ENCODE data around the gene HMGN3.

DNA sequence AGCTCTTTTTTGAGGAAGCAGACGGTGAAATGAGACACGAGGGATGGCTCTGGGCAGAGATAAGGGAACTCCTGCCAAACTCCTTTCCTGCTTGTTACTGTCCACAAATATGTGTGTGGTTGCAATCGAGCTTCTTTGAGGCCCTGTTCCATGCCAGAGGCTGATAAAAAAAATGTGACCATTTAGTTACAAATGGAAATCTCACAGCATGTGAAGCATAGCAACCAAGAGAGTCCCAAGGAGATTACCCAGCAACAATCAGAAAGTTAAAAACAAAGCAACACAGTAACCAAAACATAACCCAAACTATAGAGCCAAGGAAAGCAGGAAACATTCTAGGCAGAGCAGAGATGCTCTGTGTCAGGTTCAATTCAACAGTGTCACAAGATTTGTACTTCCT lies 35.4 kb upstream of the HMGN3 start:
- TF ChIP-seq, protein P1, sequence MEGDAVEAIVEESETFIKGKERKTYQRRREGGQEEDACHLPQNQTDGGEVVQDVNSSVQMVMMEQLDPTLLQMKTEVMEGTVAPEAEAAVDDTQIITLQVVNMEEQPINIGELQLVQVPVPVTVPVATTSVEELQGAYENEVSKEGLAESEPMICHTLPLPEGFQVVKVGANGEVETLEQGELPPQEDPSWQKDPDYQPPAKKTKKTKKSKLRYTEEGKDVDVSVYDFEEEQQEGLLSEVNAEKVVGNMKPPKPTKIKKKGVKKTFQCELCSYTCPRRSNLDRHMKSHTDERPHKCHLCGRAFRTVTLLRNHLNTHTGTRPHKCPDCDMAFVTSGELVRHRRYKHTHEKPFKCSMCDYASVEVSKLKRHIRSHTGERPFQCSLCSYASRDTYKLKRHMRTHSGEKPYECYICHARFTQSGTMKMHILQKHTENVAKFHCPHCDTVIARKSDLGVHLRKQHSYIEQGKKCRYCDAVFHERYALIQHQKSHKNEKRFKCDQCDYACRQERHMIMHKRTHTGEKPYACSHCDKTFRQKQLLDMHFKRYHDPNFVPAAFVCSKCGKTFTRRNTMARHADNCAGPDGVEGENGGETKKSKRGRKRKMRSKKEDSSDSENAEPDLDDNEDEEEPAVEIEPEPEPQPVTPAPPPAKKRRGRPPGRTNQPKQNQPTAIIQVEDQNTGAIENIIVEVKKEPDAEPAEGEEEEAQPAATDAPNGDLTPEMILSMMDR (IDR thresholded peaks at IDR 0.05) = no peak
- TF ChIP-seq POLR2A (IDR thresholded peaks at IDR 0.05) = no peak
